GM12878 (cell line): ENCODE measurements around the gene COL5A1. TPM values are rescaled to one million over a fixed set of nuclear protein-coding genes. Genes with fewer than 3 reads are reported as not detected.

ENCODE experiments used
- ATAC-seq: fragments of 200-7000 bp; cut with Tn5 transposase; 3 replicates; pipeline ENCODE4 v1.9.1; 2020; ENCODE audit warnings: mild to moderate bottlenecking, moderate library complexity
- BruUV-seq: library from RNA; stranded (reverse); fragments of 400-500 nt; replicated peaks from 2 replicates; lab custom pipeline; 2021; lab: Mats Ljungman, UMichigan
- CTCF ChIA-PET: fragments of 300-600 bp; sonication (Branson Sonifier 250); formaldehyde crosslinking; extraction: SDS; loops from one replicate; lab custom pipeline; 2021; ENCODE audit warnings: inconsistent platforms; lab: Yijun Ruan, JAX
- POLR2A ChIA-PET: fragments of 350-600 bp; formaldehyde crosslinking; extraction: SDS; loops from one replicate; lab custom pipeline; 2021; ENCODE audit warnings: inconsistent platforms; lab: Charles Lee
- RAD21 ChIA-PET: fragments of 300-600 bp; sonication (Branson Sonifier 250); formaldehyde crosslinking; loops from one replicate; lab custom pipeline; 2023; ENCODE audit warnings: antibody characterized with exemption; ENCODE audit not compliant: unreplicated experiment; lab: Charles Lee
- SMC1A ChIA-PET: fragments of 300-600 bp; sonication (Branson Sonifier 250); formaldehyde crosslinking; loops from one replicate; lab custom pipeline; 2023; ENCODE audit not compliant: unreplicated experiment, uncharacterized antibody; lab: Charles Lee
- DNase-seq: peaks from one replicate; pipeline ENCODE4 v3.0.0-alpha.2; 2011; ENCODE audit warnings: low read depth, low spot score
- FAIRE-seq: peaks from 3 replicates; lab custom pipeline; 2011; peaks lifted over from hg19 to GRCh38; lab: Jason Lieb, UNC
- H2AFZ ChIP-seq: 2 replicates; pipeline ENCODE4 v1.6.0; 2011; ENCODE audit warnings: low read depth, low read length, control low read depth; ENCODE audit not compliant: control insufficient read depth
- H3K27ac ChIP-seq: 2 replicates; pipeline ENCODE4 v1.5.1; 2011; ENCODE audit warnings: control low read depth; ENCODE audit not compliant: control insufficient read depth, insufficient read depth
- H3K27me3 ChIP-seq, 2 experiments: replicated peaks in 1 of 2; 2 replicates each; pipeline versions ENCODE4 v1.6.0 to v1.6.1; 2011; ENCODE audit warnings: low read length in 1 of 2; ENCODE audit not compliant: control insufficient read depth in 2 of 2, insufficient read depth in 2 of 2
- H3K36me3 ChIP-seq, 2 experiments: 2 replicates each; pipeline ENCODE4 v1.5.1; 2011; ENCODE audit warnings: low read length in 1 of 2; ENCODE audit not compliant: control insufficient read depth in 2 of 2, insufficient read depth in 2 of 2
- H3K4me1 ChIP-seq: 2 replicates; pipeline ENCODE4 v1.6.1; 2011; ENCODE audit warnings: mild to moderate bottlenecking, low read length, moderate library complexity, mixed read lengths; ENCODE audit not compliant: control insufficient read depth, insufficient read depth
- H3K4me2 ChIP-seq: 2 replicates; pipeline ENCODE4 v1.6.0; 2011; ENCODE audit warnings: control low read depth; ENCODE audit not compliant: control insufficient read depth, insufficient read depth
- H3K4me3 ChIP-seq: fragments of 200-600 bp; sonication (generic); 2 replicates; pipeline ENCODE4 v1.5.1; 2016
- H3K79me2 ChIP-seq: 2 replicates; pipeline ENCODE4 v1.6.0; 2011; ENCODE audit warnings: low read length; ENCODE audit not compliant: control insufficient read depth, insufficient read depth
- H3K9ac ChIP-seq: 2 replicates; pipeline ENCODE4 v1.8.0; 2011; ENCODE audit warnings: low read length, control low read depth, mixed read lengths; ENCODE audit not compliant: control insufficient read depth, insufficient read depth
- H3K9me3 ChIP-seq: replicated peaks from 3 replicates; pipeline ENCODE4 v1.5.1; 2011; ENCODE audit warnings: mild to moderate bottlenecking, low read length; ENCODE audit not compliant: control insufficient read depth, insufficient read depth
- H4K20me1 ChIP-seq: 2 replicates; pipeline ENCODE4 v1.6.0; 2011; ENCODE audit not compliant: control insufficient read depth, insufficient read depth
- BCLAF1 ChIP-seq: fragments of 450-650 bp; IDR thresholded peaks from 2 replicates; pipeline ENCODE4 v1.6.1; 2017; ENCODE audit warnings: antibody characterized with exemption, mild to moderate bottlenecking, moderate library complexity
- BHLHE40 ChIP-seq, 2 experiments: fragments of 450-650 bp in 1 of 2; IDR thresholded peaks; 2 replicates each; pipeline ENCODE4 v1.6.1; 2011 to 2017; ENCODE audit warnings: low read depth in 2 of 2, borderline replicate concordance in 1 of 2, improper control_type of control experiment in 1 of 2, low read length in 1 of 2, mild to moderate bottlenecking in 1 of 2
- CEBPZ ChIP-seq: fragments of 150-350 bp; IDR thresholded peaks from 2 replicates; pipeline ENCODE4 v1.6.1; 2016; ENCODE audit warnings: low read depth, low read length
- CHD4 ChIP-seq: fragments of 200-600 bp; sonication (generic); IDR thresholded peaks from 2 replicates; pipeline ENCODE4 v1.6.1; 2016; ENCODE audit warnings: mild to moderate bottlenecking
- ELK1 ChIP-seq: IDR thresholded peaks from 2 replicates; pipeline ENCODE4 v1.6.1; 2012; ENCODE audit warnings: low read depth, low read length, improper control_type of control experiment
- ESRRA ChIP-seq: IDR thresholded peaks from 2 replicates; pipeline ENCODE4 v1.6.1; 2012; ENCODE audit warnings: mild to moderate bottlenecking, low read length, improper control_type of control experiment
- GABPA ChIP-seq: IDR thresholded peaks from 2 replicates; pipeline ENCODE4 v1.6.1; 2014; ENCODE audit warnings: antibody characterized with exemption, low read depth, mild to moderate bottlenecking, inconsistent platforms
- MEF2A ChIP-seq: IDR thresholded peaks from 2 replicates; pipeline ENCODE4 v1.6.1; 2011; ENCODE audit warnings: low read depth, mild to moderate bottlenecking, low read length, moderate library complexity; ENCODE audit not compliant: insufficient read depth
- MXI1 ChIP-seq: fragments of 150-350 bp; IDR thresholded peaks from 2 replicates; pipeline ENCODE4 v1.6.1; 2011; ENCODE audit warnings: low read depth, mild to moderate bottlenecking, inconsistent platforms, low read length, improper control_type of control experiment
- NR2C1 ChIP-seq: fragments of 450-650 bp; IDR thresholded peaks from 2 replicates; pipeline ENCODE4 v1.6.1; 2017; ENCODE audit warnings: antibody characterized with exemption, mild to moderate bottlenecking, moderate library complexity
- RBBP5 ChIP-seq: fragments of 200-600 bp; sonication (generic); conservative IDR thresholded peaks from 2 replicates; pipeline ENCODE4 v1.6.1; 2016
- RCOR1 ChIP-seq: conservative IDR thresholded peaks from 2 replicates; pipeline ENCODE4 v1.6.1; 2012; ENCODE audit warnings: low read depth, low read length, improper control_type of control experiment
- RFX5 ChIP-seq: IDR thresholded peaks from 2 replicates; pipeline ENCODE4 v1.6.1; 2011; ENCODE audit warnings: low read depth, low read length, improper control_type of control experiment
- SMAD1 ChIP-seq: fragments of 450-650 bp; IDR thresholded peaks from 2 replicates; pipeline ENCODE4 v1.6.1; 2018; ENCODE audit warnings: mild to moderate bottlenecking, low read depth; ENCODE audit not compliant: partially characterized antibody
- SMC3 ChIP-seq: IDR thresholded peaks from 2 replicates; pipeline ENCODE4 v1.6.1; 2011; ENCODE audit warnings: low read length, improper control_type of control experiment, borderline replicate concordance
- SREBF1 ChIP-seq: IDR thresholded peaks from 2 replicates; pipeline ENCODE4 v1.6.1; 2012; ENCODE audit warnings: mild to moderate bottlenecking, low read length
- TCF12 ChIP-seq: IDR thresholded peaks from 2 replicates; pipeline ENCODE4 v1.6.1; 2011; ENCODE audit warnings: low read depth, mild to moderate bottlenecking, low read length
- WGBS: methylation state at CpG from one replicate; pipeline ENCODE4 v1.1.6; 2016; ENCODE audit warnings: low lambda C conversion rate; ENCODE audit not compliant: insufficient replicate concordance, insufficient coverage; ENCODE audit errors: missing lambda C conversion rate; 5-methylcytosine and 5-hydroxymethylcytosine counted together
- in situ Hi-C: fragments of 300-500 bp; cut with MboI; formaldehyde crosslinking; loops from 9 replicates; pipeline ENCODE4 v1.14.3; 2018; ENCODE audit warnings: mixed read lengths
- intact Hi-C: fragments of 100-400 bp; cut with micrococcal nuclease; formaldehyde crosslinking; loops from one replicate; pipeline ENCODE4 v1.14.2; 2022; ENCODE audit not compliant: unreplicated experiment
- polyA plus RNA-seq, 11 experiments: library from polyadenylated mRNA; depleted of rRNA in 4 of 11; unstranded in 6 of 11; stranded (reverse) in 5 of 11; fragments of >200 nt; fragmentation: Nextera tagmentation in 4 of 11; fragmentation: Illumina TruSeq in 1 of 11; extraction: Ambion mirVana in 4 of 11; extraction: Trizol in 1 of 11; gene quantifications; 1 replicate in 1 of 11; 2 replicates in 10 of 11; pipeline versions ENCODE4 v1.2.1 to v1.2.3, GENCODE V29; 2011 to 2016; ENCODE audit warnings: inconsistent platforms in 2 of 11, missing spikeins in 2 of 11, low read depth in 1 of 11
- total RNA-seq, 4 experiments: library from RNA; depleted of rRNA in 3 of 4; stranded (reverse); fragments of >200 nt in 3 of 4; fragmentation: Illumina TruSeq in 1 of 4; extraction: Trizol in 1 of 4; gene quantifications; 2 replicates each; pipeline versions ENCODE4 v1.2.1 to v1.2.3, GENCODE V29; 2013 to 2021

Gene COL5A1
- total and polyA plus RNA-seq, 10 of the 15 experiments (the other 5 are each of a cell fraction or from before 2014, with no cell fraction given) = under 0.01 to 0.15 (median 0.13) TPM; not detected in 4

- Histone ChIP-seq H3K9ac (no peak overlapping the region), H3K4me1 (peaks cover 12% of the 10 kb centered on the region), H3K36me3 (no peaks in the 10 kb centered on the region), H3K4me2 (peak overlapping the region; percentile 49; the same call in 1 of the 2 replicates), H3K27ac (no peak overlapping the region), H3K27me3 (no peaks in the 10 kb centered on the region; a peak in 1 of 4 replicates), H3K9me3 (no peaks in the 10 kb centered on the region; the same call in 2 of the 3 replicates), H3K4me3 (no peak overlapping the region), H4K20me1 (no peaks in the 10 kb centered on the region), H3K79me2 (no peaks in the 10 kb centered on the region), H2AFZ (peak overlapping the region; percentile 54)
- ChIA-PET POLR2A (no interaction called here), SMC1A (no interaction called here), CTCF (no interaction called here), RAD21 (interaction anchor here (0.7 kb wide), 1 partner anchor 16 kb away, joined by 3 read pairs; no protein-coding TSS in a partner anchor)
- WGBS = 27% methylated on average over 15 of the region's 15 CpGs
- FAIRE-seq (no peak), ATAC-seq (no peak), DNase-seq (no peak)
- BruUV-seq = no TSS peak
- intact Hi-C loops = no loop called here
- in situ Hi-C loops = no loop called here
- peak in 1 of 2 experiments; percentile 59; a peak in 2 of 4 replicates for TF ChIP-seq BHLHE40 (IDR thresholded peaks at IDR 0.05; ENCODE audit: borderline replicate concordance in 1 of 2, low read depth in 2 of 2, low read length in 1 of 2)
- TF ChIP-seq MEF2A = no peak
- no peak for TF ChIP-seq NR2C1
- no peak for TF ChIP-seq RFX5
- TF ChIP-seq RBBP5 = no peak
- peak; percentile 42; the same call in 1 of the 2 replicates for TF ChIP-seq TCF12
- TF ChIP-seq SREBF1 = no peak
- TF ChIP-seq CHD4 = no peak
- TF ChIP-seq ELK1 = no peak
- no peak for TF ChIP-seq SMAD1
- TF ChIP-seq MXI1 = no peak
- TF ChIP-seq BCLAF1 = no peak
- no peak for TF ChIP-seq CEBPZ
- TF ChIP-seq SMC3 = no peak
- TF ChIP-seq ESRRA = no peak
- no peak for TF ChIP-seq GABPA
- TF ChIP-seq RCOR1 = no peak
Measured at GRCh38 chr9:134765785-134766184, 124.2 kb downstream of the COL5A1 start.
